ENCODE data around the gene TEX53.

TEX53 gene

GRCh38 chr9:114638404-114638803 is 19.2 kb downstream of the TEX53 start:
- no peak for DNase-seq (ENCODE audit: low read depth)

- DNase-seq (ENCODE audit: low read depth) = no peak
Measured at GRCh38 chr9:114634387-114634786, 23.2 kb downstream of the TEX53 start.

GRCh38 chr9:114633438-114634089 is 24.0 kb downstream of the TEX53 start:
- no peak for DNase-seq (ENCODE audit: low read depth)

- DNase-seq (ENCODE audit: low read depth) = no peak
Measured at GRCh38 chr9:114631166-114631565, 26.4 kb downstream of the TEX53 start.

- no peak for DNase-seq (ENCODE audit: low read depth)
Measured at GRCh38 chr9:114629563-114630090, 28.0 kb downstream of the TEX53 start.

- DNase-seq (ENCODE audit: low read depth) = no peak
Measured at GRCh38 chr9:114627553-114627952, 30.1 kb downstream of the TEX53 start.

GRCh38 chr9:114626415-114627020 is 31.1 kb downstream of the TEX53 start:
- DNase-seq (ENCODE audit: low read depth) = no peak

- DNase-seq (ENCODE audit: low read depth) = no peak
Measured at GRCh38 chr9:114624677-114625076, 32.9 kb downstream of the TEX53 start.

GRCh38 chr9:114621975-114622609 is 35.5 kb downstream of the TEX53 start:
- DNase-seq (ENCODE audit: low read depth) = no peak

- DNase-seq (ENCODE audit: low read depth) = no peak
Measured at GRCh38 chr9:114621561-114621960, 36.0 kb downstream of the TEX53 start.

GRCh38 chr9:114619191-114619761 is 38.3 kb downstream of the TEX53 start:
- DNase-seq (ENCODE audit: low read depth) = no peak

- DNase-seq (ENCODE audit: low read depth) = no peak
Measured at GRCh38 chr9:114616684-114617520, 40.7 kb downstream of the TEX53 start.

- DNase-seq (ENCODE audit: low read depth) = no peak
Measured at GRCh38 chr9:114614373-114614772, 43.2 kb downstream of the TEX53 start.

- no peak for DNase-seq (ENCODE audit: low read depth)
Measured at GRCh38 chr9:114613919-114614318, 43.7 kb downstream of the TEX53 start.

GRCh38 chr9:114613087-114613486 is 44.5 kb downstream of the TEX53 start:
- DNase-seq (ENCODE audit: low read depth) = no peak

- DNase-seq (ENCODE audit: low read depth) = no peak
Measured at GRCh38 chr9:114612272-114612923, 45.2 kb downstream of the TEX53 start.

GRCh38 chr9:114611516-114612271 is 45.9 kb downstream of the TEX53 start:
- no peak for DNase-seq (ENCODE audit: low read depth)

GRCh38 chr9:114608525-114608796 is 49.1 kb downstream of the TEX53 start:
- DNase-seq (ENCODE audit: low read depth) = no peak

GRCh38 chr9:114607671-114608524 is 49.7 kb downstream of the TEX53 start:
- DNase-seq (ENCODE audit: low read depth) = no peak

- DNase-seq (ENCODE audit: low read depth) = no peak
Measured at GRCh38 chr9:114606597-114607207, 50.9 kb downstream of the TEX53 start.
